GM23338 (cell line): ENCODE measurements around the gene EVC2. TPM values are rescaled to one million over a fixed set of nuclear protein-coding genes. Genes with fewer than 3 reads are reported as not detected.

ENCODE experiments used
- ATAC-seq: fragments of 200-7000 bp; cut with Tn5 transposase; 3 replicates; pipeline ENCODE4 v1.9.1; 2020
- DNase-seq: peaks from one replicate; pipeline ENCODE4 v3.0.0-alpha.2; 2015; ENCODE audit warnings: low spot score
- H2AFZ ChIP-seq: fragments of 200-600 bp; sonication (generic); 2 replicates; pipeline ENCODE4 v1.8.0; 2016; ENCODE audit warnings: antibody characterized with exemption, mild to moderate bottlenecking, moderate library complexity
- H3F3A ChIP-seq: fragments of 200-600 bp; sonication (generic); replicated peaks from 2 replicates; pipeline ENCODE4 v1.8.0; 2017; ENCODE audit warnings: antibody characterized with exemption, mixed run types, low read depth
- H3K27ac ChIP-seq: fragments of 200-600 bp; sonication (generic); 2 replicates; pipeline ENCODE4 v1.6.1; 2016; ENCODE audit warnings: low read depth
- H3K27me3 ChIP-seq: fragments of 200-600 bp; sonication (generic); 2 replicates; pipeline ENCODE4 v1.8.0; 2016; ENCODE audit warnings: mild to moderate bottlenecking, mixed run types, moderate library complexity; ENCODE audit not compliant: insufficient read depth
- H3K36me3 ChIP-seq: fragments of 200-600 bp; sonication (generic); 2 replicates; pipeline ENCODE4 v1.8.0; 2016; ENCODE audit warnings: mild to moderate bottlenecking; ENCODE audit not compliant: insufficient read depth
- H3K4me1 ChIP-seq: fragments of 200-600 bp; sonication (generic); 2 replicates; pipeline ENCODE4 v1.8.0; 2016; ENCODE audit warnings: mild to moderate bottlenecking, moderate library complexity; ENCODE audit not compliant: insufficient read depth
- H3K4me2 ChIP-seq: fragments of 200-600 bp; sonication (generic); 2 replicates; pipeline ENCODE4 v1.7.1; 2017; ENCODE audit warnings: mixed run types
- H3K4me3 ChIP-seq: fragments of 200-600 bp; sonication (generic); 2 replicates; pipeline ENCODE4 v1.6.1; 2016; ENCODE audit warnings: mixed run types
- H3K79me2 ChIP-seq: fragments of 200-600 bp; sonication (generic); replicated peaks from 2 replicates; pipeline ENCODE4 v1.8.0; 2017; ENCODE audit warnings: mild to moderate bottlenecking; ENCODE audit not compliant: insufficient read depth
- H3K9me2 ChIP-seq: fragments of 200-600 bp; sonication (generic); 2 replicates; pipeline ENCODE4 v1.8.0; 2017; ENCODE audit not compliant: insufficient read depth
- H4K20me1 ChIP-seq: fragments of 200-600 bp; sonication (generic); replicated peaks from 2 replicates; pipeline ENCODE4 v1.8.0; 2017; ENCODE audit warnings: mild to moderate bottlenecking; ENCODE audit not compliant: insufficient read depth
- H3K27ac Mint-ChIP-seq: 2 replicates; pipeline ENCODE4 v1.8.0; 2020; ENCODE audit warnings: inconsistent platforms, mild to moderate bottlenecking, moderate library complexity, mixed read lengths
- H3K27me3 Mint-ChIP-seq: 3 replicates; pipeline ENCODE4 v1.8.0; 2022; ENCODE audit warnings: low read depth, mild to moderate bottlenecking, moderate library complexity, mixed read lengths, inconsistent platforms; ENCODE audit not compliant: insufficient read depth, poor library complexity
- H3K36me3 Mint-ChIP-seq: 3 replicates; pipeline ENCODE4 v1.8.0; 2021; ENCODE audit warnings: low read depth, mild to moderate bottlenecking, inconsistent platforms, moderate library complexity, mixed read lengths
- H3K4me1 Mint-ChIP-seq: 3 replicates; pipeline ENCODE4 v1.8.0; 2020; ENCODE audit warnings: mild to moderate bottlenecking, inconsistent platforms, mixed read lengths
- H3K4me3 Mint-ChIP-seq: 3 replicates; pipeline ENCODE4 v1.8.0; 2021; ENCODE audit warnings: moderate library complexity, mild to moderate bottlenecking, inconsistent platforms, mixed read lengths
- H3K9me3 Mint-ChIP-seq: 3 replicates; pipeline ENCODE4 v1.8.0; 2020; ENCODE audit warnings: moderate library complexity, mild to moderate bottlenecking, inconsistent platforms, mixed read lengths
- CREB1 ChIP-seq: fragments of 250-450 bp; sonication (Bioruptor Pico); IDR thresholded peaks from 2 replicates; pipeline ENCODE4 v1.5.0; 2020; ENCODE audit warnings: low read depth, mild to moderate bottlenecking, moderate library complexity
- CTCF ChIP-seq, 2 experiments: fragments of 200-600 bp in 1 of 2; sonication (generic) in 1 of 2; conservative IDR thresholded peaks; 2 replicates each; pipeline versions ENCODE4 v1.5.1 to v1.6.1; 2016 to 2017; ENCODE audit warnings: antibody characterized with exemption in 2 of 2, low read depth in 2 of 2, mild to moderate bottlenecking in 2 of 2, moderate library complexity in 1 of 2
- EZH2 ChIP-seq: fragments of 200-600 bp; sonication (generic); IDR thresholded peaks from one replicate; pipeline ENCODE4 v1.8.0; 2017; ENCODE audit warnings: antibody characterized with exemption, mild to moderate bottlenecking, low read depth; ENCODE audit not compliant: unreplicated experiment
- POLR2AphosphoS5 ChIP-seq: IDR thresholded peaks from 2 replicates; pipeline ENCODE4 v1.6.1; 2016; ENCODE audit warnings: antibody characterized with exemption, low read depth
- REST ChIP-seq: IDR thresholded peaks from one replicate; pipeline ENCODE4 v1.6.1; 2018; ENCODE audit warnings: antibody characterized with exemption; ENCODE audit not compliant: unreplicated experiment
- ZNF114 ChIP-seq: fragments of 250-450 bp; sonication (Bioruptor Pico); IDR thresholded peaks from 2 replicates; pipeline ENCODE4 v1.5.0; 2020; ENCODE audit warnings: mild to moderate bottlenecking, moderate library complexity
- ZNF331 ChIP-seq: fragments of 250-450 bp; sonication (Bioruptor Pico); IDR thresholded peaks from 2 replicates; pipeline ENCODE4 v1.5.0; 2020; ENCODE audit warnings: low read depth, mild to moderate bottlenecking, moderate library complexity
- polyA plus RNA-seq: library from polyadenylated mRNA; unstranded; fragments of >200 nt; fragmentation: Nextera tagmentation; extraction: Ambion mirVana; gene quantifications from 2 replicates; pipeline ENCODE4 v1.2.1, GENCODE V29; 2016
- total RNA-seq: library from RNA; depleted of rRNA; stranded (reverse); fragments of >200 nt; shearing (Covaris generic); gene quantifications from 2 replicates; pipeline ENCODE4 v1.2.3, GENCODE V29; 2014
- TF ChIP-seq, protein P1 (sequence below): IDR thresholded peaks from 2 replicates; pipeline ENCODE4 v1.6.1; 2016; ENCODE audit warnings: antibody characterized with exemption
- TF ChIP-seq, protein P2 (sequence below): fragments of 250-450 bp; sonication (Bioruptor Pico); IDR thresholded peaks from 2 replicates; pipeline ENCODE4 v1.5.0; 2020; ENCODE audit warnings: mild to moderate bottlenecking, moderate library complexity

The EVC2 gene
- total and polyA plus RNA-seq, 2 experiments from 2014 or later = 3.4 to 11.5 TPM

DNA sequence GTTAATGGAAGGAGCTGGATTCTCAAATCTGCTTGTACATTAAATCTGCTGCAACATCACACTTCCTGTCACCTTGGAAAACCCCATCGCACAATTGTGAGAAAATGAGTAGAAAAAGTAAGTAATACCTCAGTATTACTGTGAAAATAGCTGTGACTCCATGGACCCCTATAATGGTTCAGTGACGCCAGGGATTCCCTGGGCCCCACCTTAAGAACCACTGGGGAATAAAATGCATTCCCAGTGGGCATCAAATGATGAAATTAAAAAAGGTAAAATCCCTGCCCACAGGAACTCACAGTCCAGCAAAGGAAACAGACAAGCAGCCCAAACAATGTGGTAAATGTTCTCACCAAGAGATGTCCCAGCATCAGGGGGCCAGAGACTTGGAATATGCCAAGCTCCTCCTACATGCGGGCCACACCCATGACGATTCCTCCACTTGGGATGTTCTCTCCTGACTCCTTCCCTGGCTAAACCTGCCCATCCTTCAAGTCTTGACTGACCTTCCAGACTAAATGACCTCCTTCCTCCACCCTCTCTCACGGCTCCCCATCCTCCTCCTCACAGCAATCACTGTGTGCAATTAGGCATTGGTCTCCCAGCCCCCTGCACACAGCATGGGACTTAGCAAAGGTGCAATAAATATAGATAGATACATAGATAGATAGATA, 2.6 kb downstream of the EVC2 start:
- Mint-ChIP-seq H3K4me3 (no peak overlapping the region), H3K27ac (no peak overlapping the region), H3K9me3 (peaks cover 22% of the 10 kb centered on the region), H3K36me3 (peaks cover 27% of the 10 kb centered on the region), H3K4me1 (peaks cover 17% of the 10 kb centered on the region), H3K27me3 (peaks cover 22% of the 10 kb centered on the region)
- H3K79me2 ChIP-seq = 0 out of 2 replicates have a peak, but pooled peaks cover 5% of the 10 kb centered on the region
- ATAC-seq = no peak
- peaks cover 12% of the 10 kb centered on the region; the same call in 1 of the 2 replicates for H3K27me3 ChIP-seq
- peaks cover 8% of the 10 kb centered on the region; the same call in 1 of the 2 replicates for H3K4me1 ChIP-seq
- DNase-seq = no peak
- TF ChIP-seq, protein P1, sequence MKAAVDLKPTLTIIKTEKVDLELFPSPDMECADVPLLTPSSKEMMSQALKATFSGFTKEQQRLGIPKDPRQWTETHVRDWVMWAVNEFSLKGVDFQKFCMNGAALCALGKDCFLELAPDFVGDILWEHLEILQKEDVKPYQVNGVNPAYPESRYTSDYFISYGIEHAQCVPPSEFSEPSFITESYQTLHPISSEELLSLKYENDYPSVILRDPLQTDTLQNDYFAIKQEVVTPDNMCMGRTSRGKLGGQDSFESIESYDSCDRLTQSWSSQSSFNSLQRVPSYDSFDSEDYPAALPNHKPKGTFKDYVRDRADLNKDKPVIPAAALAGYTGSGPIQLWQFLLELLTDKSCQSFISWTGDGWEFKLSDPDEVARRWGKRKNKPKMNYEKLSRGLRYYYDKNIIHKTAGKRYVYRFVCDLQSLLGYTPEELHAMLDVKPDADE = no peak
- TF ChIP-seq ZNF331 (CRISPR knock-in tag) = no peak
- no peak for TF ChIP-seq REST
- no peak for TF ChIP-seq ZNF114 (CRISPR knock-in tag)
- TF ChIP-seq POLR2AphosphoS5 = no peak
- TF ChIP-seq, protein P2, sequence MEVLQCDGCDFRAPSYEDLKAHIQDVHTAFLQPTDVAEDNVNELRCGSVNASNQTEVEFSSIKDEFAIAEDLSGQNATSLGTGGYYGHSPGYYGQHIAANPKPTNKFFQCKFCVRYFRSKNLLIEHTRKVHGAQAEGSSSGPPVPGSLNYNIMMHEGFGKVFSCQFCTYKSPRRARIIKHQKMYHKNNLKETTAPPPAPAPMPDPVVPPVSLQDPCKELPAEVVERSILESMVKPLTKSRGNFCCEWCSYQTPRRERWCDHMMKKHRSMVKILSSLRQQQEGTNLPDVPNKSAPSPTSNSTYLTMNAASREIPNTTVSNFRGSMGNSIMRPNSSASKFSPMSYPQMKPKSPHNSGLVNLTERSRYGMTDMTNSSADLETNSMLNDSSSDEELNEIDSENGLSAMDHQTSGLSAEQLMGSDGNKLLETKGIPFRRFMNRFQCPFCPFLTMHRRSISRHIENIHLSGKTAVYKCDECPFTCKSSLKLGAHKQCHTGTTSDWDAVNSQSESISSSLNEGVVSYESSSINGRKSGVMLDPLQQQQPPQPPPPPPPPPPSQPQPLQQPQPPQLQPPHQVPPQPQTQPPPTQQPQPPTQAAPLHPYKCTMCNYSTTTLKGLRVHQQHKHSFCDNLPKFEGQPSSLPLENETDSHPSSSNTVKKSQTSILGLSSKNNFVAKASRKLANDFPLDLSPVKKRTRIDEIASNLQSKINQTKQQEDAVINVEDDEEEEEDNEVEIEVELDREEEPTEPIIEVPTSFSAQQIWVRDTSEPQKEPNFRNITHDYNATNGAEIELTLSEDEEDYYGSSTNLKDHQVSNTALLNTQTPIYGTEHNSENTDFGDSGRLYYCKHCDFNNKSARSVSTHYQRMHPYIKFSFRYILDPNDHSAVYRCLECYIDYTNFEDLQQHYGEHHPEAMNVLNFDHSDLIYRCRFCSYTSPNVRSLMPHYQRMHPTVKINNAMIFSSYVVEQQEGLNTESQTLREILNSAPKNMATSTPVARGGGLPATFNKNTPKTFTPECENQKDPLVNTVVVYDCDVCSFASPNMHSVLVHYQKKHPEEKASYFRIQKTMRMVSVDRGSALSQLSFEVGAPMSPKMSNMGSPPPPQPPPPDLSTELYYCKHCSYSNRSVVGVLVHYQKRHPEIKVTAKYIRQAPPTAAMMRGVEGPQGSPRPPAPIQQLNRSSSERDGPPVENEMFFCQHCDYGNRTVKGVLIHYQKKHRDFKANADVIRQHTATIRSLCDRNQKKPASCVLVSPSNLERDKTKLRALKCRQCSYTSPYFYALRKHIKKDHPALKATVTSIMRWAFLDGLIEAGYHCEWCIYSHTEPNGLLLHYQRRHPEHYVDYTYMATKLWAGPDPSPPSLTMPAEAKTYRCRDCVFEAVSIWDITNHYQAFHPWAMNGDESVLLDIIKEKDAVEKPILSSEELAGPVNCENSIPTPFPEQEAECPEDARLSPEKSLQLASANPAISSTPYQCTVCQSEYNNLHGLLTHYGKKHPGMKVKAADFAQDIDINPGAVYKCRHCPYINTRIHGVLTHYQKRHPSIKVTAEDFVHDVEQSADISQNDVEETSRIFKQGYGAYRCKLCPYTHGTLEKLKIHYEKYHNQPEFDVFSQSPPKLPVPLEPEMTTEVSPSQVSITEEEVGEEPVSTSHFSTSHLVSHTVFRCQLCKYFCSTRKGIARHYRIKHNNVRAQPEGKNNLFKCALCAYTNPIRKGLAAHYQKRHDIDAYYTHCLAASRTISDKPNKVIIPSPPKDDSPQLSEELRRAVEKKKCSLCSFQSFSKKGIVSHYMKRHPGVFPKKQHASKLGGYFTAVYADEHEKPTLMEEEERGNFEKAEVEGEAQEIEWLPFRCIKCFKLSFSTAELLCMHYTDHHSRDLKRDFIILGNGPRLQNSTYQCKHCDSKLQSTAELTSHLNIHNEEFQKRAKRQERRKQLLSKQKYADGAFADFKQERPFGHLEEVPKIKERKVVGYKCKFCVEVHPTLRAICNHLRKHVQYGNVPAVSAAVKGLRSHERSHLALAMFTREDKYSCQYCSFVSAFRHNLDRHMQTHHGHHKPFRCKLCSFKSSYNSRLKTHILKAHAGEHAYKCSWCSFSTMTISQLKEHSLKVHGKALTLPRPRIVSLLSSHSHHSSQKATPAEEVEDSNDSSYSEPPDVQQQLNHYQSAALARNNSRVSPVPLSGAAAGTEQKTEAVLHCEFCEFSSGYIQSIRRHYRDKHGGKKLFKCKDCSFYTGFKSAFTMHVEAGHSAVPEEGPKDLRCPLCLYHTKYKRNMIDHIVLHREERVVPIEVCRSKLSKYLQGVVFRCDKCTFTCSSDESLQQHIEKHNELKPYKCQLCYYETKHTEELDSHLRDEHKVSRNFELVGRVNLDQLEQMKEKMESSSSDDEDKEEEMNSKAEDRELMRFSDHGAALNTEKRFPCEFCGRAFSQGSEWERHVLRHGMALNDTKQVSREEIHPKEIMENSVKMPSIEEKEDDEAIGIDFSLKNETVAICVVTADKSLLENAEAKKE (CRISPR knock-in tag) = no peak
- TF ChIP-seq EZH2 = no peak
- no peak for TF ChIP-seq CREB1 (CRISPR knock-in tag)
- no peak for TF ChIP-seq CTCF (conservative IDR thresholded peaks at IDR 0.05; ENCODE audit: low read depth in 2 of 2)
- no peak overlapping the region for H3K4me3 ChIP-seq
- H3K27ac ChIP-seq = no peak overlapping the region
- no peaks in the 10 kb centered on the region for H3F3A ChIP-seq
- no peak overlapping the region for H2AFZ ChIP-seq
- H4K20me1 ChIP-seq = no peaks in the 10 kb centered on the region; the same call in 1 of the 2 replicates
- H3K9me2 ChIP-seq = no peaks in the 10 kb centered on the region
- H3K36me3 ChIP-seq = no peaks in the 10 kb centered on the region; the same call in 1 of the 2 replicates
- no peak overlapping the region for H3K4me2 ChIP-seq
